ENCODE measurements around the gene STOX1. TPM values are rescaled to one million over a fixed set of nuclear protein-coding genes. Genes with fewer than 3 reads are reported as not detected.

STOX1 gene
- total and polyA plus RNA-seq, 10 of the 15 experiments (the other 5 are each of a cell fraction or from before 2014, with no cell fraction given) = 0.18 to 1.2 (median 0.67) TPM; not detected in 1

DNA sequence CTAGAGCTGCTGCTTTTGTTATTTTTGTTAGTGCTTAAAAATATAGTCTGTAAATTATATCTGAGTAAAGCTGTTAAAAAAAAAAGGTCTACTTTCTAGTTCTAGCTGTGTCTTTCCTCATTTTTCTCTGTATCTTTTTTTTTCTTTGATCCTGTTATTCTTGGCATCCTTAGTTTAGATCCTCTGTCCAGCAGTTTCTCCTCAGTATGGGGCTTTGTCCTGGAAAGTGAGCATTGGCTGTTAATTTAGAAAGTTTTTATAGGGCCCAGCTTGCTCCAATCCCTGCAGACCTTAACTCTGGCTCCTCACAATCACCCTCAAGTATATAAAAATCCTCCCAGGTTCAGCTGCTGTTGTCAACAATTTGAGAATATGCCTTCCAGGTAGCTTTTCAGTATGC, 97.3 kb downstream of the STOX1 start:
- SMC1A ChIA-PET (ENCODE audit: uncharacterized antibody, unreplicated experiment) = interaction anchor here (1.0 to 1.4 kb wide), 3 partner anchors 10 to 551 kb away, joined by 3 to 4 read pairs (median 3); no protein-coding TSS in a partner anchor
- Histone ChIP-seq H3K4me2 (ENCODE audit: control insufficient read depth, insufficient read depth) (no peak overlapping the region), H4K20me1 (ENCODE audit: control insufficient read depth, insufficient read depth) (no peaks in the 10 kb centered on the region), H3K9me3 (replicated peaks; ENCODE audit: control insufficient read depth, insufficient read depth, low read length) (no peaks in the 10 kb centered on the region), H3K4me1 (ENCODE audit: control insufficient read depth, insufficient read depth, low read length) (no peaks in the 10 kb centered on the region), H2AFZ (ENCODE audit: control insufficient read depth, low read depth, low read length) (no peak overlapping the region), H3K79me2 (ENCODE audit: control insufficient read depth, insufficient read depth, low read length) (no peaks in the 10 kb centered on the region; the same call in 1 of the 2 replicates), H3K9ac (ENCODE audit: control insufficient read depth, insufficient read depth, low read length) (no peak overlapping the region), H3K36me3 (ENCODE audit: control insufficient read depth in 2 of 2, insufficient read depth in 2 of 2, low read length in 1 of 2) (peaks cover 1 to 17% of the 10 kb centered on the region in 2 experiments), H3K27ac (ENCODE audit: control insufficient read depth, insufficient read depth) (no peak overlapping the region), H3K27me3 (replicated peaks in 1 of 2; ENCODE audit: control insufficient read depth in 2 of 2, insufficient read depth in 2 of 2, low read length in 1 of 2) (no peaks in the 10 kb centered on the region), H3K4me3 (no peak overlapping the region)
- CTCF ChIA-PET = interaction anchor here (0.6 to 1.0 kb wide), 2 partner anchors 16 to 576 kb away, joined by 3 read pairs; no protein-coding TSS in a partner anchor
- POLR2A ChIA-PET = interaction anchor here (0.6 kb wide), 1 partner anchor 533 kb away, joined by 5 read pairs; no protein-coding TSS in a partner anchor
- no TSS peak for BruUV-seq (replicated peaks)
- RAD21 ChIA-PET (ENCODE audit: unreplicated experiment) = no interaction called here
- DNase-seq (ENCODE audit: low read depth, low spot score) = no peak
- no peak for FAIRE-seq
- in situ Hi-C loops (cut with MboI) (no loop called here), intact Hi-C loops (cut with micrococcal nuclease; ENCODE audit: unreplicated experiment) (no loop called here)
- TF ChIP-seq, protein P1, sequence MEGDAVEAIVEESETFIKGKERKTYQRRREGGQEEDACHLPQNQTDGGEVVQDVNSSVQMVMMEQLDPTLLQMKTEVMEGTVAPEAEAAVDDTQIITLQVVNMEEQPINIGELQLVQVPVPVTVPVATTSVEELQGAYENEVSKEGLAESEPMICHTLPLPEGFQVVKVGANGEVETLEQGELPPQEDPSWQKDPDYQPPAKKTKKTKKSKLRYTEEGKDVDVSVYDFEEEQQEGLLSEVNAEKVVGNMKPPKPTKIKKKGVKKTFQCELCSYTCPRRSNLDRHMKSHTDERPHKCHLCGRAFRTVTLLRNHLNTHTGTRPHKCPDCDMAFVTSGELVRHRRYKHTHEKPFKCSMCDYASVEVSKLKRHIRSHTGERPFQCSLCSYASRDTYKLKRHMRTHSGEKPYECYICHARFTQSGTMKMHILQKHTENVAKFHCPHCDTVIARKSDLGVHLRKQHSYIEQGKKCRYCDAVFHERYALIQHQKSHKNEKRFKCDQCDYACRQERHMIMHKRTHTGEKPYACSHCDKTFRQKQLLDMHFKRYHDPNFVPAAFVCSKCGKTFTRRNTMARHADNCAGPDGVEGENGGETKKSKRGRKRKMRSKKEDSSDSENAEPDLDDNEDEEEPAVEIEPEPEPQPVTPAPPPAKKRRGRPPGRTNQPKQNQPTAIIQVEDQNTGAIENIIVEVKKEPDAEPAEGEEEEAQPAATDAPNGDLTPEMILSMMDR (IDR thresholded peaks at IDR 0.05 in 2 of 3, conservative IDR thresholded peaks at IDR 0.05 in 1 of 3; ENCODE audit: control insufficient read depth in 2 of 3, extremely low read depth in 1 of 3, insufficient read depth in 1 of 3, low read depth in 3 of 3, low read length in 3 of 3) = no peak
- TF ChIP-seq, protein P2, sequence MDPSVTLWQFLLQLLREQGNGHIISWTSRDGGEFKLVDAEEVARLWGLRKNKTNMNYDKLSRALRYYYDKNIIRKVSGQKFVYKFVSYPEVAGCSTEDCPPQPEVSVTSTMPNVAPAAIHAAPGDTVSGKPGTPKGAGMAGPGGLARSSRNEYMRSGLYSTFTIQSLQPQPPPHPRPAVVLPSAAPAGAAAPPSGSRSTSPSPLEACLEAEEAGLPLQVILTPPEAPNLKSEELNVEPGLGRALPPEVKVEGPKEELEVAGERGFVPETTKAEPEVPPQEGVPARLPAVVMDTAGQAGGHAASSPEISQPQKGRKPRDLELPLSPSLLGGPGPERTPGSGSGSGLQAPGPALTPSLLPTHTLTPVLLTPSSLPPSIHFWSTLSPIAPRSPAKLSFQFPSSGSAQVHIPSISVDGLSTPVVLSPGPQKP (IDR thresholded peaks at IDR 0.05; ENCODE audit: low read depth, low read length) = no peak
- no peak for TF ChIP-seq STAT3 (IDR thresholded peaks at IDR 0.05; ENCODE audit: low read depth, low read length)
- TF ChIP-seq HDAC2 (IDR thresholded peaks at IDR 0.05) = no peak
- TF ChIP-seq BACH1 (IDR thresholded peaks at IDR 0.05; ENCODE audit: borderline replicate concordance) = no peak
- TF ChIP-seq MTA3 (IDR thresholded peaks at IDR 0.05; ENCODE audit: borderline replicate concordance, low read length) = no peak
- no peak for TF ChIP-seq WRNIP1 (IDR thresholded peaks at IDR 0.05; ENCODE audit: borderline replicate concordance, low read depth, low read length)
- no peak for TF ChIP-seq TAF1 (IDR thresholded peaks at IDR 0.05; ENCODE audit: borderline replicate concordance, low read depth, low read length)
- no peak for TF ChIP-seq ETV6 (conservative IDR thresholded peaks at IDR 0.05 in 1 of 2, IDR thresholded peaks at IDR 0.05 in 1 of 2; ENCODE audit: borderline replicate concordance in 1 of 2, low read depth in 1 of 2)
- no peak for TF ChIP-seq HCFC1 (IDR thresholded peaks at IDR 0.05; ENCODE audit: low read length)
- no peak for ATAC-seq

Data from GM12878 (cell line).